A172 (cell line): Measurements from ENCODE around the gene MRPS16. TPM values are rescaled to one million over a fixed set of nuclear protein-coding genes. Genes with fewer than 3 reads are reported as not detected.
A peak's percentile ranks its signal among the peaks of the same experiment; 100 is the strongest.

Source experiments
- DNase-seq: peaks from one replicate; pipeline ENCODE4 v3.0.0-alpha.2; 2015; ENCODE audit warnings: low spot score
- total RNA-seq: library from RNA; depleted of rRNA; stranded (reverse); fragments of >200 nt; shearing (Covaris generic); gene quantifications from 2 replicates; pipeline ENCODE4 v1.2.3, GENCODE V29; 2014

The MRPS16 gene
- total RNA-seq, 1 experiment from 2014 or later: 118 TPM

DNA sequence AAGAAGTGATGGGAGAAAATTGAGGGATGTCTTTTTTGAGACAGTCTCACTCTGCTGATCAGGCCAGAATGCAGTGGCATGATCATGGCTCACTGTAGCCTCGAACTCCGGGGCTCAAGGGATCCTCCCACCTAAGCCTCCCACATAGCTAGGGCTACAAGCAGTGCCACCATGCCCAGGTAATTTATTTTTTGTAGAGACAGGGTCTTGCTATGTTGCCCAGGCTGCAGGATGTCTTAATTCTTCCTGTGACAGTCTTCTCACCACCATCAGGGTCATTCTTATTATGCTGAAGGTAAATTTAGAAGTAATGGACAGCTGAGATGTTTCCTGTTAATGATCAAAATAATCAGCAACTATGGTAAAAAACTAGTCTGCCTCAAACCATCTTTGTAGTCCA is 12.5 kb downstream of the MRPS16 start:
- DNase-seq: no peak

GRCh38 chr10:73238990-73239566 is 13.4 kb downstream of the MRPS16 start:
- no peak for DNase-seq

GRCh38 chr10:73234695-73235094 is 17.7 kb downstream of the MRPS16 start:
- DNase-seq: no peak

DNA sequence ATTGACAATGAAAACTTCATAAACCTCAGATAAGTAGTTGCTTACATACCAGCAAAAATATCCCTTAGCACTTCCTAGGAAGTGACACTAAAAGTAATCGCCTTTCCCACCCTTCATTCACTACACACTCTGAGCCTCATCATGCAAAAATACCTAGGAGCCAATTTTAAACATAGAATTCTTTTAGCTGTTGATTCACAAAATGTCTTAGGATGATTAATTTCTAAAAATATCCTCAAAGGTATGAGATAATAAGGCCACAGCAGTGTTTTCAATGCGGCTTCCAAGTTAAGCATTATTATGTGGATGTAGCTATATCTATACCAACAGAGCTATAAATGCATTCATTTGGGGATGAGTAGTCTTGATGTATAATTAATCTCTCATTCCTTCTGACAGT is 18.6 kb downstream of the MRPS16 start:
- DNase-seq: no peak

DNA sequence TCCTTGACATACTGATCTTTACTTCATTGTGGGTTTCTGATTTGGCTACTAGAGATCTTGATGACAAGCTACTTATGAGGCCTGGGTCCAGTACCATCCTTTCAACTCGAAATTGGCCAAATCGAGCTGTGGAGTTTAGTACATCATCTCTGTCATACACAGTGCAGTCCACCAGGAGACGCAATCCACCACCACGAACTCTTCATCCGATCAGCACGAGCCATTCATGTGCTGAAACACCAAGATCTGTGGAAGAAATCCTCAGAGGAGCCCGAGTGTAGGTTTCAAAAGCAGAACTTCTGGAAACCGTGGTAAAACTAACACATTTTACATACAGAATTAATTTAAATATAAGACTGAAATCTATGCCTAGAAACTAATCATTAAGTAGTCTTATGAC is 19.6 kb downstream of the MRPS16 start:
- no peak for DNase-seq

GRCh38 chr10:73229567-73229966 is 22.9 kb downstream of the MRPS16 start:
- DNase-seq: no peak

GRCh38 chr10:73228247-73228646 is 24.2 kb downstream of the MRPS16 start:
- DNase-seq: no peak

DNA sequence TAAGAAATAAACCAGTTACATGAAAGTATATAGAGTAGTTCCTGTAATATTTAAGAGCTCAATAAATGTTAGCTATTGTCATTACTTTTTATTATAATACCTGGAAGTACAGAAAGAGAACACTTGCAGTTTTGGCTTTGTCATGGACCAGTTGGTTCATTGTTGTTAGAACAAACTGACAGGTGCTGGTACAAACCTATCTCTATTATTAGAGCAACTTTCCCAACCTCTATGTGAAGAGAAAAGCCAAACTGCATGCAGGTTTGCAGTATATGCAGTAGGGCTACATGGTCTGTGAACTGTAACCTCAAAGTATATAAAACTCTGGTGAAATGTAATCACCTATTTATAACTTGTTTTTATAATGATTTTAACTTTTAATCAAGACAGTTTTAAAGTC is 25.8 kb downstream of the MRPS16 start:
- DNase-seq: no peak

DNA sequence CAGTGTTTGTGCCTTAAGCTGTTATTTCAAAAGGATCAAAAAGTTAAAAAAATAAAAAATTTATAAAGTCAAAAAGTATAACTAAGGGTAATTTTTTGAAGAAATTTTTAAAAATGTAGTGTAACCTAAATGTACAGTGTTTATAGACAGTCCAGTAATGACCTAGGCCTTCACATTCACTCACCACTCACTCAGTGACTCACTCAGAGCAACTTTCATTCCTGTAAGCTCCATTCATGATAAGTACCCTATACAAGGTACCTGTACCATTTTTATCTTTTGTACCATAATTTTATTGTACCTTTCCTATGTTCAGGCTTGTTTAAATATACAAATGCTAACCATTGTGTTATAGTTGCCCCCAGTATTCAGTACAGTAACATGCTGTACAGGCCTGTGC is 26.9 kb downstream of the MRPS16 start:
- no peak for DNase-seq

GRCh38 chr10:73220989-73221388 is 31.5 kb downstream of the MRPS16 start:
- no peak for DNase-seq

- no peak for DNase-seq
Observed at GRCh38 chr10:73219384-73219783, 33.1 kb downstream of the MRPS16 start.

- peak; percentile 32 for DNase-seq
Observed at GRCh38 chr10:73218431-73219191, 33.8 kb downstream of the MRPS16 start.

DNA sequence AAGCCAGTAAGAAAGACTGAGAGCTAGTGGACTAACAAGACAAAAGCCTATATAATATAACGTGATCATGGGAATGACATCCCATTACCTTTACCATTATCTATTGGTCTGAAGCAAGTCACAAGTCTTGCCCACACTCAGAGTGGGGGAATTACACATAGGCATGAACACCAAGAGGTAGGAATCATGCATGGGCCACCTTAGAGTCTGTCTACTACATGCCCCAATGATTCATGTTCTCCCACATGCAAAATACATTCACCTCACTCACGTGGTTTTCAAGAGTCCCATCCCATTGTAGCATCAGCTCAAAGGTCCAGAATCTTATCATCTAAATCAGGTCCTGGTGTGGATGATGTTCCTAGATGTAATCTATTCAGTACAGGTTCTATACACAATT is 34.8 kb downstream of the MRPS16 start:
- DNase-seq: no peak

GRCh38 chr10:73215749-73216148 is 36.7 kb downstream of the MRPS16 start:
- DNase-seq: no peak

GRCh38 chr10:73211106-73211811 is 41.2 kb downstream of the MRPS16 start:
- DNase-seq: no peak

DNA sequence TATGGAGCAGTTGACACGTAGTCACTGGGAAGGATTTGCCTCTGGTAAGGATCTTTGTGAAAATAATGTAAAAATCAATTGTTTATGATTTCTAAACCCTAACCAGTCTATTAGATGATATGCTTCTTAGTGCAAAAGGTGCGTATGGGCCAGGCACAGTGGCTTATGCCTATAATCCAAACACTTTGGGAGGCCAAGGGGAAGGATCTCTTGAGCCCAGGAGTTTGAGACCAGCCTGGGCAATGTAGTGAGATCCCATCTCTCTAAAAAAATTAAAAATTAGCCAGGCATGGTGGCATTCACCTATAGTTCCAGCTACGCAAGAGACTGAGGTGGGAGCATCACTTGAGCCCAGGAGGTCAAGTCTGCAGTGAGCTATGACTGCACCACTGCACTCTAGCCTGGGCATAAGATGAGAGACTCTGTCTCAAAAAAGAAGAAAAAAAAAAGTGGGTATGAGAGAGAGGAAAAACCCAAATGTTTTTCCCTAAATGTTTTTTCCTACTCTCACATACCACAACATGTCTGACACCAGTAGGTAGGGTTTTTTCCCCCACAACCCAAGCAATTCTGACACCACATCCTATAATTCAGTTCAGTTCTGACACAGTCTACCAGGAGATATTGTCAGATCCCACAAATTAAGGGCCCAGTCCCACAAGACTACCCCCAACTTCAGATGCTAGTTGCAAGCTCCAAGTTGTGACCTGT is 41.9 kb downstream of the MRPS16 start:
- no peak for DNase-seq

- peak; percentile 25 for DNase-seq
Observed at GRCh38 chr10:73209705-73210104, 42.7 kb downstream of the MRPS16 start.

DNA sequence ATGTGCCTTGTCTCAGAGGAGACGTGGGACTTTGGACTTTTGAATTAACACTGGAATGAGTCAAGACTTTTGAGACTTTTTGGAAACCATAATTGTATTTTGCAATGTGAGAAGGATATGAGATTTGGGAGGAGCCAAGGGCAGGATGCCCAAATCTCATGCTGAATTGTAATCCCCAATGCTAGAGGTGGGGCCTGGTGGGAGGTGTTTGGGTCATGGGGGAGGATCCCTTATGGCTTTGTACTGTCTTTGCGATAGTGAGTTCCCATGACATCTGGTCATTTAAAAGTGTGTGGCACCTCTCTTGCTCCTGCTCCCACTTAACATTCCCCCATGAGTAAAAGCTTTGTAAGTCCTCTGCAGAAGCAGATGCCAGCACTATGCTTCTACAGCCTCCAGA is 44.6 kb downstream of the MRPS16 start:
- DNase-seq: no peak

- no peak for DNase-seq
Observed at GRCh38 chr10:73206385-73206784, 46.1 kb downstream of the MRPS16 start.

- DNase-seq: no peak
Observed at GRCh38 chr10:73205890-73206289, 46.6 kb downstream of the MRPS16 start.

DNA sequence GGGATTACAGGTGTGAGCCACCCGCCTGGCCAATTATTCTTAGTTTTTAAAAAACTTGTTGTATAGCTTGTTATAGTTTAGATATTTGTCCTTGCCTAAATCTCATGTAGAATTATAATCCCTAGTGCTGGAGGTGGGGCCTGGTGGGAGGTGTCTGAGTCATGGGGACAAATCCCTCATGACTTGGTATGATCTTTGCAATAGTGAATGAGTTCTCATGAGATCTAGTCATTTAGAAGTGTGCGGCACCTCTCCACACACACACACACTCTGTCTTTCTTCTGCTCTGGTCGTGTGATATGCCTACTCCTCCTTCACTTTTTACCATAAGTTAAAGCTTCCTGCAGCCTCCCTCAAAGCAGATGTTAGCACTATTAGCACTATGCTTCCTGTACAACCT is 47.4 kb downstream of the MRPS16 start:
- no peak for DNase-seq
